ENCODE results near the gene ZNF613.
"Not testable (repeated sequence)": the region's sequence is repeated elsewhere in the genome, so short reads cannot be mapped to it uniquely, and the experiment has no call there.

Gene ZNF613

DNA sequence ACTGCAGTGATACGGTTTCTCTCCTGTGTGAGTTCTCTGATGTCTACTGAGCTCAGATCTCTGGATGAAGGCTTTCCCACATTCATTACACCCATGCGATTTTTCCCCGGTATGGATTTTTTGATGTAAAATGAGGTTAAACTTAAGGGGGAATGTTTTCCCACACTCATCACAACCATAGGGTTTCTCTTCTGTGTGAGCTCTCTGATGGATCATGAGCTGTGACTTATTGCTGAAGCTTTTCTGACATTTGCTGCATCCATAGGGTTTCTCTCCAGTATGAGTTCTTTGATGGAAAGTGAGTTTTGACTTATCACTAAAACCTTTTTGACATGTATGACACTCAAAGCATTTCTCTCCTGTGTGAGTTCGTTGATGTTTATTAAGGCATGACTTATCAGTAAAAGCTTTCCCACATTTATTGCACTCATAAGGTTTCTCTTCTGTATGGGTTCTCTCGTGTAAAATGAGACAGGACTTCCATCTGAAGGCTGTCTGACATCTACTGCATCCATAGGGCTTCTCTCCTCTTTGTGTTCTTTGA lies 11.9 kb upstream of the ZNF613 start:
- Mint-ChIP-seq H3K27ac (no peak overlapping the region), H3K4me1 (ENCODE audit: low read depth) (no peaks in the 10 kb centered on the region), H3K27me3 (no peaks in the 10 kb centered on the region), H3K36me3 (ENCODE audit: low read depth) (peaks cover 43% of the 10 kb centered on the region), H3K9me3 (peaks cover 55% of the 10 kb centered on the region), H3K4me3 (no peak overlapping the region)

GRCh38 chr19:51916167-51916566 lies 11.1 kb upstream of the ZNF613 start:
- peaks cover 46% of the 10 kb centered on the region for H3K36me3 Mint-ChIP-seq (ENCODE audit: low read depth)

DNA sequence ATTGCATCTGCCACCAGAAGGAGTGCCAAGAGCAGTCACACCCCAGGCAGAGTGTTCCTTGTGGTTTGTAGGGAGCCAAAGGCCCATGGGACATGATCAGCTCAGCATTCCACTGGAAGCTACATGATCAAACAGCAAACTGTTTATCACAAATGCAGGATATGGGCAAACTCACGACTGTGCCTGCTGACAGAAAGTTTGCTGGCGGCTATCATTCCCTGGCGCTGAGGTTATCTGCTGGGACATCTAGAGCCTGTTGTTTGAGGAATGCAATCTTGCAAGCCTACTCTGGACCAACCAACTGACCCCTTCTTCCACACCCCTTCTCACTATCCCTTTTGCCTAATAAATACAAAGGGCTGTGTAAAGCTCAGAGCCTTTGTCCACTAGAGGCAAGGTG lies 7.7 kb upstream of the ZNF613 start:
- Mint-ChIP-seq H3K4me1 (ENCODE audit: low read depth) (no peaks in the 10 kb centered on the region), H3K4me3 (no peak overlapping the region), H3K9me3 (peaks cover 55% of the 10 kb centered on the region), H3K27me3 (no peaks in the 10 kb centered on the region), H3K36me3 (ENCODE audit: low read depth) (peaks cover 55% of the 10 kb centered on the region), H3K27ac (no peak overlapping the region)

More at GRCh38 chr19:51916167-51916566, 11.1 kb upstream of the ZNF613 start:
- no peaks in the 10 kb centered on the region for H3K4me1 Mint-ChIP-seq (ENCODE audit: low read depth)
- no peak overlapping the region for H3K27ac Mint-ChIP-seq
- no peak overlapping the region for H3K4me3 Mint-ChIP-seq
- H3K9me3 Mint-ChIP-seq, result peaks cover 60% of the 10 kb centered on the region
- H3K27me3 Mint-ChIP-seq, result no peaks in the 10 kb centered on the region

- Mint-ChIP-seq H3K27ac (no peak overlapping the region), H3K4me1 (ENCODE audit: low read depth) (peaks cover 7% of the 10 kb centered on the region), H3K4me3 (no peak overlapping the region), H3K27me3 (no peaks in the 10 kb centered on the region), H3K9me3 (peaks cover 50% of the 10 kb centered on the region), H3K36me3 (ENCODE audit: low read depth) (peaks cover 57% of the 10 kb centered on the region)
Measured at GRCh38 chr19:51921949-51922348, 5.3 kb upstream of the ZNF613 start.

DNA sequence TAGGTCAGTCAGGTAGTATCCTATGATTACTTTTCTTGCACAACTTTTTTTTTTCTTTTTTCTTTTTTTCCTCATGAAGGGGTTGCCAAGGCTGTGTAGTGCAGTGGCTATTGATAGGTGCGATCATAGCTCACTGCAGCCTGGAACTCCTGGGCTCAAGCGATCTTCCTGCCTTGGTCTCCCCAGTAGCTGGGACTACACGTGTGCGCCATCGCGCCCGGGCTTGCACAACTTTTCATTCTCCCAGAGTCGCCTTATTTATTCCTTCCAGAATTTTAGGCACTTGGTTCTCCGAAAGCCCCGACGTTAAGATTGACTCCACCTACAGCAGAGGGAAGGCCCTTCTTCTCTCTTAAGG lies 867 bp upstream of the ZNF613 start:
- Mint-ChIP-seq H3K4me3 (peak overlapping the region; percentile 95), H3K27me3 (no peaks in the 10 kb centered on the region), H3K9me3 (peaks cover 52% of the 10 kb centered on the region), H3K4me1 (ENCODE audit: low read depth) (peaks cover 25% of the 10 kb centered on the region), H3K27ac (peak overlapping the region; percentile 95), H3K36me3 (ENCODE audit: low read depth) (peaks cover 81% of the 10 kb centered on the region)

DNA sequence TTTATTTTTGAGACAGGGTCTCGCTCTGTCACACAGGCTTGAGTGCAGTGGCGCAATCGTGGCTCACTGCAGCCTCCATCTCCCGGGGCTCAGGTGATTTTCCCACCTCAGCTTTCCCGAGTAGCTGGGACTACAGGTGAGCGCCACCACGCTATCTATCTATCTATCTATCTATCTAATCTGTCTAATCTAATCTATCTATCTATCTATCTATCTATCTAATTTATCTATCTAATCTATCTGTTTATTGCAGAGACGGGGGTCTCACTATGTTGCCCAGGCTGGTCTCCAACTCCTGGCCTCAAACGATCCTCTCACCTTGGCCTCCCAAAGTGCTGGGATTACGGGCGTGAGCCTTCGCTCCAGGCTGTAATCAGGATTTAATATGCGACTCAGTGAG lies 587 bp downstream of the ZNF613 start:
- Mint-ChIP-seq H3K4me1 (ENCODE audit: low read depth) (peaks cover 25% of the 10 kb centered on the region), H3K9me3 (peaks cover 49% of the 10 kb centered on the region), H3K27me3 (no peaks in the 10 kb centered on the region), H3K4me3 (peak overlapping the region; percentile 95), H3K36me3 (ENCODE audit: low read depth) (peaks cover 81% of the 10 kb centered on the region), H3K27ac (peak overlapping the region; percentile 95)

DNA sequence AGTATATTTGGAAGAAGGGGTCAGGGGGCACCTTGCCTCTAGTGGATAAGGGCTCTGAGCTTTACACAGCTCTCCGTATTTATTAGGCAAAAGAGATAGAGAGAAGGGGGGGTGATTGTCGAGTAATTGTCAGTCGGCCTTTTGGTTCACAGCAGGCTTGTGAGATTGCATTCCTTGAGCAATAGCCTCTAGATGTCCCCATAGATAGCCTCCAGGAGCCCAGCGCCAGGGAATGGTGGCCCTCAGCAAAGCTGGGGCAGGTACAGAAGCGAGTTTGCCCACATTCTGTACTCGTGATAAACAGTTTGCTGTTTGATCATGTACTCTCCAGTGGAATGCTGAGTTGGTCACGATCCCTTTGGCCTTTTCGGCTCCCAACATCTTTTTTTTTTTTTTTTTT lies 4.6 kb downstream of the ZNF613 start:
- peaks cover 42% of the 10 kb centered on the region for H3K9me3 Mint-ChIP-seq
- H3K4me3 Mint-ChIP-seq, result no peak overlapping the region

DNA sequence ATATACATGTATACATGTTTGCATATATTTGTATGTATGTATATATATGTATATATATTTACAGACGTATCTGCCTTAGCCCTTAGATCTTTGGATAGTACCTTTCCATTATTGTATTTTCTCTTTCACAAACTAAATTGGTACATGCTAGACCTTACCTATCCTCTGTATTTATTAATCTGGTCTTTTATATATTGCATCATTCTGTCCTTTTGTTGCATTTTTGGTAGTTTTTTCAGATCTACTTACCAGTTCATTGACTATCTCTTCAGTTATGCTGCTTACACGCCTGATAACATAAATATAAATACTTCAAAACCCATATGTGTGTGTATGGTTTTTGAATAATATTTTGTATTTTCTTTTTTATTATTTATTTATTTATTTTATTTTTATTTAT lies 11.7 kb downstream of the ZNF613 start:
- H3K4me1 Mint-ChIP-seq (ENCODE audit: low read depth), result no peaks in the 10 kb centered on the region
- H3K9me3 Mint-ChIP-seq, result peaks cover 58% of the 10 kb centered on the region
- no peak overlapping the region for H3K4me3 Mint-ChIP-seq
- peaks cover 100% of the 10 kb centered on the region for H3K36me3 Mint-ChIP-seq (ENCODE audit: low read depth)
- H3K27me3 Mint-ChIP-seq, result no peaks in the 10 kb centered on the region
- no peak overlapping the region for H3K27ac Mint-ChIP-seq

More for the DNA sequence above, 4.6 kb downstream of the ZNF613 start:
- Mint-ChIP-seq H3K27me3 (no peaks in the 10 kb centered on the region), H3K36me3 (ENCODE audit: low read depth) (peaks cover 92% of the 10 kb centered on the region), H3K4me1 (ENCODE audit: low read depth) (peaks cover 18% of the 10 kb centered on the region), H3K27ac (no peak overlapping the region)

DNA sequence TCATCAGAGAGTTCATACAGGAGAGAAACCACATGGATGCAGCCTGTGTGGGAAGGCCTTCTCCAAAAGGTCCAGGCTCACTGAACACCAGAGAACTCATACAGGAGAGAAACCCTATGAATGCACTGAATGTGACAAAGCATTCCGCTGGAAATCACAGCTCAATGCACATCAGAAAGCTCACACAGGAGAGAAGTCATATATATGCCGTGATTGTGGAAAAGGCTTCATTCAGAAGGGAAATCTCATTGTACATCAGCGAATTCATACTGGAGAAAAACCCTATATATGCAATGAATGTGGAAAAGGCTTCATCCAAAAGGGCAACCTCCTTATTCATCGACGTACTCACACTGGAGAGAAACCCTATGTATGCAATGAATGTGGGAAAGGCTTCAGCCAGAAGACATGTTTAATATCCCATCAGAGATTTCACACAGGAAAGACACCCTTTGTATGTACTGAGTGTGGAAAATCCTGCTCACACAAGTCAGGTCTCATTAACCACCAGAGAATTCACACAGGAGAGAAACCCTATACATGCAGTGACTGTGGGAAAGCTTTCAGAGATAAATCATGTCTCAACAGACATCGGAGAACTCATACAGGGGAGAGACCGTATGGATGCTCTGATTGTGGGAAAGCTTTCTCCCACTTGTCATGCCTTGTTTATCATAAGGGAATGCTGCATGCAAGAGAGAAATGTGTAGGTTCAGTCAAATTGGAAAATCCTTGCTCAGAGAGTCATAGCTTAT lies 17.7 kb downstream of the ZNF613 start:
- H3K27me3 Mint-ChIP-seq, result no peaks in the 10 kb centered on the region
- H3K9me3 Mint-ChIP-seq, result peaks cover 72% of the 10 kb centered on the region
- no peaks in the 10 kb centered on the region for H3K4me1 Mint-ChIP-seq (ENCODE audit: low read depth)
- no peak overlapping the region for H3K27ac Mint-ChIP-seq
- peaks cover 93% of the 10 kb centered on the region for H3K36me3 Mint-ChIP-seq (ENCODE audit: low read depth)
- H3K4me3 Mint-ChIP-seq, result no peak overlapping the region

DNA sequence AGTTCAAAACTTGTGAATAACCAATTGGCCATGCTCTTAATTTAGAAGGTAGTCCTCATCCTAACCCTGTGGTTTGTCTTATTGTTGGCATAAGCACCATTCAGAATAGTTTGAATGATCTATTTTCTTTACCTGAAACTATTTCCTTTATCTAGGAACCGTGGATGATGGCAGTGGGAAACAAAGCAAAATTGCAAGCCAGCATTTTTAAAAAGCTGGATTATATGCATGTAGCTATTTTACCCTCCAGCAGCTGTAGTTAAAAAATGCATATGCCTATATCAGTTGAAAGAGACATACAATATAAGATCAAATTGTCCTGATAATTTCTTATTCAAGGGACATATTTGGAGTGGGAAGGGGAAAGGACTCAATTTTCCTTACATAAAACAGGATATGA lies 19.3 kb downstream of the ZNF613 start:
- no peaks in the 10 kb centered on the region for H3K27me3 Mint-ChIP-seq

GRCh38 chr19:51948975-51949374 lies 21.7 kb downstream of the ZNF613 start:
- H3K9me3 Mint-ChIP-seq, result peaks cover 65% of the 10 kb centered on the region
- H3K27me3 Mint-ChIP-seq, result no peaks in the 10 kb centered on the region
- no peaks in the 10 kb centered on the region for H3K4me1 Mint-ChIP-seq (ENCODE audit: low read depth)
- H3K36me3 Mint-ChIP-seq (ENCODE audit: low read depth), result peaks cover 74% of the 10 kb centered on the region
- H3K27ac Mint-ChIP-seq, result no peak overlapping the region
- H3K4me3 Mint-ChIP-seq, result no peak overlapping the region

More for the DNA sequence above, 19.3 kb downstream of the ZNF613 start:
- Mint-ChIP-seq H3K4me1 (ENCODE audit: low read depth) (no peaks in the 10 kb centered on the region), H3K27ac (no peak overlapping the region), H3K36me3 (ENCODE audit: low read depth) (peaks cover 88% of the 10 kb centered on the region), H3K4me3 (no peak overlapping the region), H3K9me3 (peaks cover 74% of the 10 kb centered on the region)

- H3K27ac Mint-ChIP-seq; H3K4me3 Mint-ChIP-seq; H3K27me3 Mint-ChIP-seq; H3K4me1 Mint-ChIP-seq (ENCODE audit: low read depth): not testable (repeated sequence)
- Mint-ChIP-seq H3K36me3 (ENCODE audit: low read depth) (peaks cover 48% of the 10 kb centered on the region), H3K9me3 (peaks cover 76% of the 10 kb centered on the region)
Measured at GRCh38 chr19:51957846-51958245, 30.6 kb downstream of the ZNF613 start.

DNA sequence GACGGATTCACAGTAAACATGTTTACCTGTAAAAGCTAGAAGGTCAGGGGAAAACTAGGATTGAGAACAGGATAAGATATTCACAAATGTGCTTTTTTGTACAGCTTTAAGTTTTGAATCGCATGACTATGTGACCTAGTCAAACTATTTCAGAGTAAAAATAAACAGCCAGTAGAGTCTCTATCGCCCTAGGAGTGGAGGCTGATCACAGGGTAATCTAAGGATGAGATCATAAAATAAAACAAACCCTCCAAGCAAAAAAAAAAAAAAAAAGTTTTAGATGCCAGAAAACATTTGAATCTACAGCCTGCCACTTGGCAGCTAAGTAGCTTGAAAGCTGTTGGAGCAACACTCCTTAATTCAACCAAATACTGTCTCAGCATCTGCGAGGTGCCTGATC lies 32.5 kb downstream of the ZNF613 start:
- Mint-ChIP-seq H3K4me1 (ENCODE audit: low read depth) (no peaks in the 10 kb centered on the region), H3K27me3 (no peaks in the 10 kb centered on the region), H3K9me3 (peaks cover 83% of the 10 kb centered on the region), H3K4me3 (no peak overlapping the region), H3K36me3 (ENCODE audit: low read depth) (peaks cover 64% of the 10 kb centered on the region), H3K27ac (no peak overlapping the region)

GRCh38 chr19:51960621-51961233 lies 33.5 kb downstream of the ZNF613 start:
- H3K27me3 Mint-ChIP-seq; H3K4me3 Mint-ChIP-seq; H3K27ac Mint-ChIP-seq; H3K4me1 Mint-ChIP-seq (ENCODE audit: low read depth): not testable (repeated sequence)
- Mint-ChIP-seq H3K9me3 (peaks cover 85% of the 10 kb centered on the region), H3K36me3 (ENCODE audit: low read depth) (peaks cover 74% of the 10 kb centered on the region)

DNA sequence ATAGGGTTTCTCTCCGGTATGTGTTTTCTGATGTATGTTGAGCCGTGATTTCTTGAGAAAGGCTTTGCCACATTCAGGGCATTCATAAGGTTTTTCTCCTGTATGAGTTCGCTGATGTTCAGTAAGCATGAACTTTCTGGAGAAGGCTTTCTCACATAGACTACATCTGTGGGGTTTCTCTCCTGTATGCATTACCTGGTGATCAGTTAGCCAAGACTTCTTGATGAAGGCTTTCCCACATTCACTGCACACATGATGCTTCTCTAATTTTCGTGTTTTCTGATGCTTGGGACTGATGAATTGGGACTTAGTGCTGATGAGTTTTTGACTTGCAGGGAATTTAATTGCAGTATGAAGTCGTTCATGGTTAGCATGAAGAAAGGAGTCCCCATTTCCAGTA lies 38.3 kb downstream of the ZNF613 start:
- no peaks in the 10 kb centered on the region for H3K4me1 Mint-ChIP-seq (ENCODE audit: low read depth)
- H3K9me3 Mint-ChIP-seq, result peaks cover 67% of the 10 kb centered on the region
- peaks cover 86% of the 10 kb centered on the region for H3K36me3 Mint-ChIP-seq (ENCODE audit: low read depth)
- no peaks in the 10 kb centered on the region for H3K27me3 Mint-ChIP-seq
- H3K4me3 Mint-ChIP-seq, result no peak overlapping the region
- H3K27ac Mint-ChIP-seq, result no peak overlapping the region
